Skeletal muscle cell (primary cell): ENCODE results near the gene CAAP1.
"Not testable (repeated sequence)": the region's sequence is repeated elsewhere in the genome, so short reads cannot be mapped to it uniquely, and the experiment has no call there.

ENCODE experiments used
- DNase-seq: peaks from one replicate; pipeline ENCODE4 v3.0.0-alpha.2; 2010; ENCODE audit warnings: low read depth
- H3K4me3 ChIP-seq: 2 replicates; pipeline ENCODE4 v1.5.1; 2011; ENCODE audit warnings: low read depth, mild to moderate bottlenecking, control low read depth, low read length, moderate library complexity

The CAAP1 gene

DNA sequence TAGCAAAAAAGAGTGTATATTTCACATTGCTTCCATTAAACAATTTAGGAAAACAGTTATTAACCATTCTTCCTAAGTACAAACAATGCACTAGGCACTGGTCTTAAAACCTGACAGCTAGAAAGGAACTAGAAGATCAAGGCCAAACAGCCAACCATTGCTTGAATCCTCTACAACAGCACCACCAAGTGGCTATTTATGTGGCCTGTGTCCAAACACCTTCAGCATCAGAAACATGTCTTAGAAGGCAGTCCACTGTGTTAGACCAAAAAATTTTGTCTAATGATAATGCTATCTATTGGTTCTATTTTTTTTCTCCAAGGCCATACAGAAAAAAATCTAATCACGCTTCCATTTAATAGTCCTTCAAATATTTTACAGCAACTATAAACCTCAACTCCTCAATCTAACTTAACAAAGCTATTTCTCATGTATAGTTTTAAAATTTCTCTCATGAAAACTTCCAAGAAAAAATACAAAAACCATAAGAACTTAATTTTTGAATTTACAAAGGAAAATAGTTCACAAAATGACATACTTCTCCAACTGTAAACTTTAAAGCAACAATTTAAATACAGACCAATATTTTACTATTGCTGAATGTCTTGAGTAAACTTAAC, 36.1 kb downstream of the CAAP1 start:
- no peak overlapping the region for H3K4me3 ChIP-seq
- peak; percentile 7 for DNase-seq

DNA sequence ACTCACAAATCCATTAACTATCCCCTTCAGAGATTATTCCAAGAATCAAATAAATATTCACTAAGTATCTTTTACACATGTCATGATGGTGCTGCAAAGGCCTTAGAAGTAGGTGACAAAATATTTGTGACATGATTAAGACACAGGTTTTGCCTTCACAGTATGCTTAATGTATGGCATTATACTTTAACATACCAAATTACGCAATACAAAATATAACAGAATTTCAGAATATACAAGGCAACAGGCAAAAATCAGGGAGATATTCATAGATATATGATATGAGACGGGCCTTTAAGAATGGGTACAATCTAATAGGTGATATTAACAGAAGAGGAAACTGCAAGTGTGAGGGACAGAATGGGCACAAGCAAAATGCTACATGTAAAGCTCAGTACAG, 41.6 kb downstream of the CAAP1 start:
- no peak for DNase-seq
- H3K4me3 ChIP-seq, result no peak overlapping the region

DNA sequence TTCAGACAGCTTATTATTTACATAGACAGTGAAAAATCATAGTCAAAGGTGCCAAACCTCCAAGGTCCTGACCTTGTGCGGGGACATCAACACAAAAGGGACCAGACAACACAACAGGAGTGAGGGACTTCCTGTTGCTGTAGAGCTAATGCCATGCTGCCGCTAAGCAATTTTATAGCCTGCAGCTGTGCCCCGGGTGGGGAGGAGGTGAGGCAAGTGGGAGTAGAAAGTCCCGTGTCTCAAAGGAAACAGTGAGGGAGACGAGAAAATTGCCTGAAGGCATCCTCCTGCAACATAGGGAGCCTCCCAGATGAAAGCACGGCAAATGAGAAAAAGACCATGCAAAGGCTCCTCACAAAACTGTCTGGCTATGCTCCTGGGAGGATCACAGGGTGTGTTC, 58.8 kb downstream of the CAAP1 start:
- no peak for DNase-seq
- no peak overlapping the region for H3K4me3 ChIP-seq

DNA sequence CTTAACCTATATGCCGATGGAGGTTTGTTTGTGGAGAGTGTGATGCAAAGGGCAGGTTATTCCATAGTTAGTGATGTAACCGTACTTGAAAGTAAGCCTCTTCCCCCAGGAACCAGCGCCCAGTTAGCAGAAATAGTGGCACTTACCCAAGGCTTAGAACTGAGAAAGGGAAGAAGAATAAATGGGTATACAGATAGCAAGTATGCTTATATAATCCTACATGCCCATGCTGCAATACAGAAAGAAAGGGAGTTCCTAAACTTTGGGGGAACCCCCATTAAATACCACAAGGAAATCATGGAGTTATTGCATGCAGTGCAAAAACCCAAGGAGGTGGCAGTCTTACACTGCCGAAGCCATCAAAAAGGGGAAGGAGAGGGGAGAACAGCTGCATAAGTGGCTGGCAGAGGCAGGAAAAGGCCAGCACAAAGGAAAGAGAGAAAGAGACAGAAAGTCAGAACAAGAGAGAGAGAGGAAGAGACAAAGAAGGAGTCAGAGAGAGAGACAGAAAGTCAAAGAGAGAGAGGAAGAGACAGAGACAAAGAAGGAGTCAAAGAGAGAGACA, 64.1 kb downstream of the CAAP1 start:
- DNase-seq, H3K4me3 ChIP-seq: not testable (repeated sequence)

DNA sequence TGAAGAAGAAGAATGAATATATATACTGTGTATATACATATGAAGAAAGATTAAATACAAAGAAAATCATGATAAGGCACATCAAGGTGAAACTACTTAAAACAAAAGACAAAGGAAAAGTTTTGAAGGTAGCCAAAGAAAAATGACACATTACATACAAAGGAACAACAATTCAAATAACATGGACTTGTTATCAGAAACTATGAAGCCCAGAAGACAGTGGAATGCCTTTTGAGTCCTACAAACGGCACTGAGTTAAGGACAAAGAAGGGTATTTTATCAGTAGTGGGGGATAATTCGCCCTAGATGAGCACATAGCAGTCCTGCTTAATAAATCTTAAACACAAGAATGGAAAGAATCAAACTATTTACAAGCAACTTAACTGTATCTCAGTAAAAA, 77.8 kb downstream of the CAAP1 start:
- no peak overlapping the region for H3K4me3 ChIP-seq
- no peak for DNase-seq

DNA sequence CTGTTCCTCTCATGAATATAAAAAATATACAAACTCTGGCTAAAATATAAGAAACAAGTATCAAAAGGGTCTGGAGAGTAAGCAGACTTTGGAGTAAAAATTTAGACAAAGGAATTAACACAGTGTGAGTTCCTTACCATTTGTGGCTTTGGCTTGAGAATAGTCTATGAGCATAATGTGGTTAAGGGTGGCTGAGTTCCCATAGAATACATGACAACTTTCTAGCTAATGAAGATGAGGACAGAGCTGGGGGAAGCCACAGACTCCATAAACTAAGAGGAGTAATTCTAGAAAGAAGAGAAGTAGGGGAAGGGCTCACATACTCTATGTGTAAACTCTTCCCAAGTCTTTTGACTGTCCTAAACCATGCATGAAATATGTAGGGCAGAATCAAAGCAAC, 79.4 kb downstream of the CAAP1 start:
- DNase-seq, result no peak
- H3K4me3 ChIP-seq, result no peak overlapping the region

DNA sequence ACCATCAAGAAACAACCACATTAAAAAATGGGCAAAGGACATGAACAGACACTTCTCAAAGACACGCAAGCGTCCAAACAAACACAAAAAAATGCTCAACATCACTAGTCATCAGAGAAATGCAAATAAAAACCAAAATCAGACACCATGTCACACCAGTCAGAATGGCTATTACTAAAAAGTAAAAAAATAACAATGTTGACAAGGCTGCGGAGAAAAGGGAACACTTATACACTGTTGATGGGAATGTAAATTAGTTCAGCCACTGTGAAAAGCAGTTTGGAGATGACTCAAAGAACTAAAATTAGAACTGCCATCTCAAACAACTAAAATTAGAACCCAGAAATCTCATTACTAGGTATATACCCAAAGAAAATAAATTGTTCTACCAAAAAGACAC, 80.4 kb downstream of the CAAP1 start:
- H3K4me3 ChIP-seq, result no peak overlapping the region
- no peak for DNase-seq

DNA sequence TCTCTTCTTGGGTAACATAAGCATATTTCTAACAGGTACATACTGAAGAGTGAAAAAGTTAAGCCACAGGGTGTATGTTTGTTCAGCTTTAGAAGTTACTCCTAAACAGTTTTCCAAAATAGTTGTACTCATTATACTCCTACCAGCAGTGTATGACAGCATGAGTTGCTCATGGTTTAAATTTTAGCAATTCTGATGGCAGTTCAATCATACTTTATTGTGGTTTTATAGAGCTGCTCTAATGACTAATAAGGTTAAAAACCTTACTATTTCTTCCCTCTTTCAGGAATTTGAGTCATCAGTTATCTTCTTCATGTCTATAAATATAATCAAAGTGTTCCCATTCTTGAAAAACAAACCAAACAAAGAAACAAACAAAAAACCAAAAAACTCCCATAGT, 81.5 kb downstream of the CAAP1 start:
- DNase-seq, result no peak
- no peak overlapping the region for H3K4me3 ChIP-seq

DNA sequence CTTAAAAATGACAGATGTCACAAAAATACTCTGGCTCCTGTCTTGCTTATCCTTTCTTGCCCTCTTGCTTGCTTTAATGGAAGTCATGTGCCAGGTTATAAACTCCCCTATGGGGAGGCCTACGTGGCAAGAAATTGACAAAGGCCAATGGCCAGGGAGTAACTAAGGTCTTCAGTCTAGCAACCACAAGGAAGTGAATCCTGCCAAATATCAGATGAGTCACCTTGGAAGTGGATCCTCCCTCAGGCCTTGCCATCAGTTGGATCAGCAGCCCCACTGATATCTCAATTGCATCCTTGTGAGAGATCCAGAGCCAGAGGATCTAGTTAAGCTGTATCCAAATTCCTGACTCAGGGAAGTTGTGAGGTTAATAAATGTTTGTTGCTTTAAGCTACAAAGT, 82.8 kb downstream of the CAAP1 start:
- H3K4me3 ChIP-seq, result no peak overlapping the region
- DNase-seq, result peak; percentile 39

DNA sequence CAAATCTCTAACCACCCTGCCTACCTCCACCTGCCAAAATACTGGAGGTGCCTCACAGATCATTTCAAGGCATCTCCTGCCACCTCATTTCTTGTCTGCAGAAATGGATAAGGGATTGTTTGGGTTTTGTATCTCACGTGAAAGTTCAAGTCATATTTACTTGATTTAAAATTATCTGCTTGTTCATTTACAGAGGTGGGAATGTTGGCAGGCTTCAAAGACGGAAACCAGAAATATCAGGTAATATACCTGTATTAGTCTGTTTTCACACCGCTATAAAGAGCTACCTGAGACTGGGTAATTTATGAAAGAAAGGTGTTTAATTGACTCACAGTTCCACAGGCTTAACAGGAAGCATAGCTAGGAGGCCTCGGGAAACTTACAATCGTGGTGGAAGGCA, 85.4 kb downstream of the CAAP1 start:
- DNase-seq, result no peak
- H3K4me3 ChIP-seq, result no peak overlapping the region

DNA sequence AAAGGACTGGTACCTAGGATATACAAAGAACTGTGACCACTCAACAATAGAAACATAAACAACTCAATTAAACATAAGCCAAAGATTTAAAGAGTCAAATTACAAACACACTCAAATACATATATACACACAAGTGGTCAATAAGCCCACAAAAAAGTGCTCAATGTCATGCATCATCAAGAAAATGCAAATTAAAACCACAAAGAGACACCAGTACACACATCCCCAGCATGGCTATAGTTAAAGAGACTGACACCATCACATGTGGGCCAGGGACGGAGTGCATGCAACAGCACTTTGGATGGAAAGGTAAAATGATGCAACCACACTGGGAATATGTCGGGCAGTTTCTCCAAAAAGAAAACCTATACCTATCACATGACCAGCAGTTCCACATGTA, 89.7 kb downstream of the CAAP1 start:
- H3K4me3 ChIP-seq, result no peak overlapping the region
- no peak for DNase-seq

DNA sequence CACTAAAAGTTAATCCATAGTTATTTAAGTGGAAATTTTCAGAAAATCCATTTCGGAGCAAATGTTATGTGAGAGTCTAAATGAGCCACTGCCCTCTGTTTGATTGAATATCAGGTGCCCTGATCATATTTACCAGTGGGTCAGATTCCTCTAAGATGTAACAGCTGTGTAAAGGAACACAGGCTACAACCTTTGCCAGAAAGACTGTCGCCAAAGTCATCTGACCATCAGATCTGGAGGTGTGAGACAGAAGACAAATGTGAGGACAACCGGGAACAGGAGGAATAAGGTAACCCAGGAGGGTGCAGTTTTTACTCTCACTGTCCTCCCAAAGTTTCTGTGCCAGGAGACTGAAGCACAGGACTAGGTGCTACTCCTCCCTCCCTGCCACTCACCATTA, 90.8 kb downstream of the CAAP1 start:
- no peak overlapping the region for H3K4me3 ChIP-seq
- no peak for DNase-seq

DNA sequence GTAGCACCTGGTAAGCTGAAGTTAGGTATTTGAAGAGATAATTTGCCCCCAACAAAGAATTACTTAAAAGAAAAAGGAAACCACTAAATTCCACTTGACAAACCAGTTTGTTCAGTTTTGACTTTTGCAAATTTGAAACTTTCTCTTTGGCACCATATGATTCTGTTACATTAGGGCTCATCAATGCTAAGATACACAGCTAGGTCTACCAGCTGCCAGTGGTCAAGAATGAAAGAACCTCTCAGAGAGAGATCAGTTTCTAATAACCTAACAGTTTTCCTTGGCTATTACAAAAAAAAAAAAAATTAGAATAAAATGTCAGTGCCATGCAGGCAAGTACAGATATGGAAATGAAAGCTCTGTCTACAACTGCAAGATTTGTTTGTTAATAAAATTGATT, 92.3 kb downstream of the CAAP1 start:
- no peak for DNase-seq

DNA sequence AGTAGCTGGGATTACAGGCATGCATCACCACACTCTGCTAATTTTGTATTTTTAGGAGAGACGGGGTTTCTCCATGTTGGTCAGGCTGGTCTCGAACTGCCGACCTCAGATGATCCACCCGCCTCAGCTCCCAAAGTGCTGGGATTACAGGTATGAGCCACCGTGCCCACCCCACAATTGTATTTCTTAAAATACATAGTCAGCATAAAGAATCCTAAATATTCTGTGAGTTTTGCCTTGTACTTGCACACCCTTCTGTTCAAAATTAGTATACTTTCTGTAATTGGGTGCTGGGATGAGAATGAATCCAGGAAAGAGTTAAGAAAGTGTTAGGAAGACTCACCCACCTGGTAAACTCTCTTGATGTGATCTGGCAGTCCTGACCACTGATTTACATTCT, 101.3 kb downstream of the CAAP1 start:
- DNase-seq, result no peak
- no peak overlapping the region for H3K4me3 ChIP-seq

More for the DNA sequence above, 92.3 kb downstream of the CAAP1 start:
- H3K4me3 ChIP-seq, result no peak overlapping the region
